ENCODE results near the gene HEPACAM.

The HEPACAM gene

DNA sequence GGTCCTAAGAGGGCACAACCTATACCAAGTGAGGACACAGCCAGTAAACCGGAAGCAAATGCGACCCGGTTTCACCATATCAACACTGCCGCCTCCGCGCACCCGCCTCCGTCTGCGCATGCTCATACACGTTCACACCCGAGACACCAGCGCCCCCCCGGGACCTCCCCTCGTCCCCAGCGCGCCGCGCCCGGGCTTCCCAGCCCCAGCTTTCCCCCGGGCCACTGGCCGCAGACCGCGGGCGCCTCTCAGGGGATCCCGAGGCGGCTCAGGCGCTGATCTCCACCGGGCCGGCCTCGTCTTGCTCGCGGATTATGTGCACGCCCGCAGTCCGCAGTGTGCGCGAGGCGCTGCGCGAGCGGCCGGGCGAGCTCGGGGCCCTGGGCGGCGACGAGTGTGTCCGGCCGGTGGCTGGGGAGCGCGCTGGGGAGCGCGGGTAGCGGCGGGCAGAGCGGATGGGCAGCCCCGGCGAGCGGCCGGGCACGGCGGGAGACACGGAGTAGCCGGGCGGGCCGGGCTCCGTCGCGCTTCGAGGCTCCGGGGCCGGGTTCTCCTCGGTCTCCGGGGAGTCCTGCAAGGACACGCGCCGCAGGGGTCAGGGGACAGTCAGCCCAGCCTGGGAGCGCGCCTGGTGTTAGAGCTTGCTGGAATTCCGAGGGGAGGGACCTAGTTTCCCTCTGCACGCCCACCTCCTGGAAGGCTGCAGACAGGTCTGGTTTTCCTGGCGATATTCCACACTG lies 14.8 kb downstream of the HEPACAM start:
- H3K4me3 ChIP-seq (ENCODE audit: low read depth, low read length) = no peak overlapping the region
- no peak for DNase-seq (ENCODE audit: low read depth)
- TF ChIP-seq, protein P1, sequence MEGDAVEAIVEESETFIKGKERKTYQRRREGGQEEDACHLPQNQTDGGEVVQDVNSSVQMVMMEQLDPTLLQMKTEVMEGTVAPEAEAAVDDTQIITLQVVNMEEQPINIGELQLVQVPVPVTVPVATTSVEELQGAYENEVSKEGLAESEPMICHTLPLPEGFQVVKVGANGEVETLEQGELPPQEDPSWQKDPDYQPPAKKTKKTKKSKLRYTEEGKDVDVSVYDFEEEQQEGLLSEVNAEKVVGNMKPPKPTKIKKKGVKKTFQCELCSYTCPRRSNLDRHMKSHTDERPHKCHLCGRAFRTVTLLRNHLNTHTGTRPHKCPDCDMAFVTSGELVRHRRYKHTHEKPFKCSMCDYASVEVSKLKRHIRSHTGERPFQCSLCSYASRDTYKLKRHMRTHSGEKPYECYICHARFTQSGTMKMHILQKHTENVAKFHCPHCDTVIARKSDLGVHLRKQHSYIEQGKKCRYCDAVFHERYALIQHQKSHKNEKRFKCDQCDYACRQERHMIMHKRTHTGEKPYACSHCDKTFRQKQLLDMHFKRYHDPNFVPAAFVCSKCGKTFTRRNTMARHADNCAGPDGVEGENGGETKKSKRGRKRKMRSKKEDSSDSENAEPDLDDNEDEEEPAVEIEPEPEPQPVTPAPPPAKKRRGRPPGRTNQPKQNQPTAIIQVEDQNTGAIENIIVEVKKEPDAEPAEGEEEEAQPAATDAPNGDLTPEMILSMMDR (IDR thresholded peaks at IDR 0.05; ENCODE audit: control insufficient read depth, extremely low read depth, insufficient read depth) = no peak

DNA sequence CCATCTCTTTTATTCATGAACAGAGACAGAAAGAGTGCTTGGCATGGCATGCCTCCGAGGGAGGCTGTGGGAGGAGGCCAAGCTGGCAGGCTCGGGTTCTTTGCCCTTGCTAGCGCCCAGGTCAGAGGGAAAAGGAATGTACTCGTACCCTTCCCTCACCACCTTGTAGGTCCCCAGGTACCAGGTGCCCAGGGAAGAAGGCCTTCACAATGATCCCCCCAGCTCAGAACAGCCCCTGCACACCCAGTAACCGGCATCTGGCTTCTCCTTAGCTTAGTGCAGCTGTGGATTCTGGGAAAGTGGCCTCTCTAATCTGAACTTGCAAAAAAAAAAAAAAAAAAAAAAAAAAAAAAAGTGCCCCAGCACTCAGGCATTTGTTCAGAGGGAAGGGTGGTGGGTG lies 15.5 kb downstream of the HEPACAM start:
- DNase-seq (ENCODE audit: low read depth) = no peak
- TF ChIP-seq, protein P1 (IDR thresholded peaks at IDR 0.05; ENCODE audit: control insufficient read depth, extremely low read depth, insufficient read depth) = no peak
- no peak overlapping the region for H3K4me3 ChIP-seq (ENCODE audit: low read depth, low read length)

DNA sequence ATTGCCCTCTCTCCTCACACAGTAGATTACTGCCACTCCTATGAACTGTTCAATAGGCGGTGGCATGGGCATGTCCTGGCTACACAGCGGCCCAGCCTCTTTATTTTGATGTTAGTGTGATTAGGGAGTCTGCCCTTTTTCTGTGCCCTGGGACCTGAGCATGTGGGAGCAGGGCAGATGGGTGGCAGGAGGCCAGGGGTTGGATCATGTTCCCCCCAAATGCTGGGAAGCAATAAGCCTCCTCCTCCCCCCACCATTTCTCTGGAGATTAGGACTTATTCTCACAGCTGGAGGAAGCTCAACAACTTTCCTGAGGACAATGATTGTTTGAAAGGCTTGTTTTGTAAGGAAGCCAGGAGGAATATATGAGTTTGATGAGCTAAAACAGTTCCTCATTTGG lies 15.9 kb downstream of the HEPACAM start:
- DNase-seq (ENCODE audit: low read depth) = no peak
- TF ChIP-seq, protein P1 (IDR thresholded peaks at IDR 0.05; ENCODE audit: control insufficient read depth, extremely low read depth, insufficient read depth) = no peak
- no peak overlapping the region for H3K4me3 ChIP-seq (ENCODE audit: low read depth, low read length)

DNA sequence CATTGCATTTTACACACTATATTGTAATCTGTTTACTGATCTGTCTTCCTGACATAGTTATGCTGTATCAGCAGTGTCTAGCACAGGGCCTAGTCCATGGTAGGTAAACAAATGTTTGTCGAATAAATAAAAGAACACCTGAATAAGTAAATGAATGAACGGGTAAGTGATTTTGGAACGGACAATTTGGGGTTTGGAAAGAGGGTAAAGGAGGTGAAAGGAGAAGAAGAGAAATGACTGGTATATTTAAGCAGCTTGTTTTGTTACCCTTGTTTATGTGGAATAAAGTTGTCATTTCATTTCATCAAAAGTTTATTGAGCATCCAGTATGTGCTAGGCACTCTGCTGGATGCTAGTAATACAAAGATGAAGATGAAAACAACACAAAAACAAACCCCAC lies 16.9 kb downstream of the HEPACAM start, which contains the start of gene HEPN1:
HEPN1 (plus strand) TSS at position 301 of the 400 bp plus-strand sequence.
- peak; percentile 56 for DNase-seq (ENCODE audit: low read depth)
- no peak within 1 kb of the TSS for H3K4me3 ChIP-seq (ENCODE audit: low read depth, low read length)
- TF ChIP-seq, protein P1 (IDR thresholded peaks at IDR 0.05; ENCODE audit: control insufficient read depth, extremely low read depth, insufficient read depth) = no peak

DNA sequence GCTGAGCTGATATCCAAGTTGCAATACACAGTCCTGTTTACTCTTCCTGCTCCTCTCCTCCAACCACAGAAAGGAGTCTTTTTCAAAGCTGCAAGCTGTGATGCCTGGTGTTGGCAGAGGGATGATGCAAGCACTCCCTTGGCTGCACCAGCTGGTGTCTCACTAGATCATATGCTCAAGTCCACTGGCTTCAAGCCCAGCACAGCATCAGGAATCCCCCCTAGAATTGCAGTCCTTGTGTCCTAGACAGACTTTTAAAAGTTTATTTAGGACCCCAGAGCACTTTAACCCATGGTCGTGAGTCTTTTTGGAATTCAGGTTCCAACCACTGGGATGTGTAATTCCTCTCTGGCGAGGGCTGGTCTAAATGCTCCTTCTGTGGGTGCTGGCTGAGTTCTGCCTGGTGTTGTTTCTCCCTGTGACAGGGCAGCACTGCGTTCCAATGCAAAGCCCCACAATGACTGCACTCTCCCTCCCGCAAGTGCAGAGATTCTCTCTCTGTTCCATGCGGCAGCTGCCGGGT lies 18.7 kb downstream of the HEPACAM start:
- TF ChIP-seq, protein P1 (IDR thresholded peaks at IDR 0.05; ENCODE audit: control insufficient read depth, extremely low read depth, insufficient read depth) = no peak
- no peak overlapping the region for H3K4me3 ChIP-seq (ENCODE audit: low read depth, low read length)
- DNase-seq (ENCODE audit: low read depth) = no peak

DNA sequence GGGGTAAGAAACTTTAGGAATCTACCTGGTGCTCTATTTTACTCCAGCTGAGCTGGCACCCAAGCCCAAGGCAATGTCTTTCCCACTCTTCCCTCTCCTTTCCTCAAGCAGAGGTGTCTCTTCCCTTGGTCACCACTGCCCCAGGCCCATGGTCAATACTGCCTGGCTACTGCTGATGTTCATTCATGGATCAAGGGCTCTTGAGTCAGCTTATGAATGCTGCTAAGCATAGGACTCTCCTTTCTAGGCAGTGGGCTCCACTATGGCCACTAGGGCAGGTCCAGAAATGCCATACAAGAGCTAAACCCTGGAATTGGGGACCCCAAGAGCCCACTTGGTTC lies 19.5 kb downstream of the HEPACAM start:
- DNase-seq (ENCODE audit: low read depth) = no peak
- TF ChIP-seq, protein P1 (IDR thresholded peaks at IDR 0.05; ENCODE audit: control insufficient read depth, extremely low read depth, insufficient read depth) = no peak
- H3K4me3 ChIP-seq (ENCODE audit: low read depth, low read length) = no peak overlapping the region

Measured in LNCaP clone FGC (cell line).